ENCODE measurements around the gene RASGRF1.

- TF ChIP-seq CTCF (IDR thresholded peaks at IDR 0.05) (no peak), REST (IDR thresholded peaks at IDR 0.05; ENCODE audit: insufficient read depth in 1 of 2, low read depth in 2 of 2, low read length in 1 of 2) (no peak), POLR2AphosphoS5 (IDR thresholded peaks at IDR 0.05; ENCODE audit: low read depth, low read length) (no peak), SIN3A (IDR thresholded peaks at IDR 0.05; ENCODE audit: borderline replicate concordance, insufficient read depth, low read depth, low read length) (no peak), TCF7L2 (IDR thresholded peaks at IDR 0.05; ENCODE audit: low read depth, low read length) (no peak)
Measured at GRCh38 chr15:79105141-79105540, 14.6 kb upstream of the RASGRF1 start.

Data from Panc1 (cell line).